Tracheal epithelial cell (primary cell): Measurements from ENCODE around the gene KRT3. TPM values are rescaled to one million over a fixed set of nuclear protein-coding genes. Genes with fewer than 3 reads are reported as not detected.

Experiments used
- total RNA-seq: library from RNA; depleted of rRNA; stranded (reverse); fragments of >200 nt; gene quantifications from 2 replicates; pipeline ENCODE4 v1.2.1, GENCODE V29; 2014

KRT3 gene
- not detected in 2 replicates for total RNA-seq

DNA sequence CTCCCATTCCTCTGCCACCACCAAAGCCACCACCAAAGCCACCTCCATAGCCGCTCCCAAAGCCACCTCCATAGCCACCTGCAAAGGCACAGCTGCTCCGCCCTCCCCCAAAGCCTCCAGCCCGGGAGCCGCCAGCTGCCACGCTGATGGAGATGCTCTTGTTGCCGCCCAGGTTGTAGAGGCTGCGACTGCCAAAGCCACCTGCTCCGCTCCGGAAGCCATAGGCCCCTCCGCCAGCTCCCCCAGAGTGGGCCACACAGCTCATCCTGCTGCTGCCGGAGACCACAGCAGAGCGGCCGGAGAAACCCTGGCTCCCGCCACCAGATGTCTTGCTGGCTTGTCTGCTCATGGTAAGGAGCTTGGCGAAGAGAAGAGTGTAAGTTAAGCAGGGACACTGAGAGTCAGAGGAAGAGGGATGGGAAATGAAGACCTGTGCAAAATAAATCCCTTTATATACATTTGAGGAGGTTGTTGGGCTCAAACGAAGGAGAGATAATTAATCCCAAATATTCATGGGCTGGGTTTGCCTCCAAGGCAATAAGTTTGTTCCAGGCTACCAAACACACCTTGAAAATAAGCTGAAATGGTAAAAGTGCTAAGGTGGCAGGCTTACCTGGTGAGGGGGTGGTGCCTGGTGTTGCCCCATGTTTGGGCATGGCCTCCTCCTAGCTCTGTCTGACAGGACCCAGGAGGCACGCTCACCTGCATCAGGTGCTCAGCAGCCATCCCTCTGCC, at the start of gene KRT3:
TSS of gene KRT3 (minus strand) at position 424 of the 735 bp plus-strand sequence. CDS start at position 349, 75 bp downstream.

DNA sequence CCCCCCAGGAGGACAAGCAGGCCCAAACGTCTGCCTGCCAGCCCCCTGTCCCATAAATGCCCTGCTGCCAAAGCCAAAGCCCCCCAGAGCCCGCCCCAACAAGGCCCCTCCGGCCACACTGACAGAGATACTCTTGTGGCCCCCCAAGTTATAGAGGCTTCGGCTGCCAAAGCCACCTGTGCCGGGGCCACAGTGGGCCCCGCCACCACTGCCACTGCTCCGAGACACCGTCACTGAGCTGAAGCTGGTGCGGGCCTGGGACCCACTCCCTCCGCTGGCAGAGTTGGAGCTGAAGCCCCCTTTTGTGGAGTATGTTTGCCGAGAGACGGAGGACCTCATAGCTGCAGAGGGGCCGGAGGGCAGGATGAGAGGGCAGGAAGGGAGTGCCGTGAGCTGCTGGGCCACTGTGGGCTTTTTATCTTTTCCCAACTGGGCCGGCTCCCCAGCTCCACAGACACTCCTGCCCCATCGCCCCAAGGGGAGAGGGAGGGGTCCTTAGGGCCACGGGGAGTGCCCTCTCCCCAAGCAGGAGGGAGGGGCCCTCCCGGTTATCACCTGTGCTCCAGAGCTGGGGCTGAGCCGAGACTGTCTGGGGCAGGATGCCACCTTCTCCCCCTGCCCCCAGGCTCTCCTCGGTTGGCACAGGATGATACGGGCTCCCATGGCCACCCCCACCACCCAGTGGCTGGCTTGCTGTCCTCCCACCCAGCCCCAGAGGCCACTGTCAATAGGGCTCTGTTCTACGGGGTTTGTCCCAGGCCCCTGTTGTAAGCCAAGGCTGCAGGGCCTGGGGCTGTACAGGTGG, 38.2 kb upstream of the KRT3 start, which contains the start of gene KRT79:
TSS of gene KRT79 (minus strand) at position 390 of the 805 bp plus-strand sequence. CDS start at position 339, 51 bp downstream.

DNA sequence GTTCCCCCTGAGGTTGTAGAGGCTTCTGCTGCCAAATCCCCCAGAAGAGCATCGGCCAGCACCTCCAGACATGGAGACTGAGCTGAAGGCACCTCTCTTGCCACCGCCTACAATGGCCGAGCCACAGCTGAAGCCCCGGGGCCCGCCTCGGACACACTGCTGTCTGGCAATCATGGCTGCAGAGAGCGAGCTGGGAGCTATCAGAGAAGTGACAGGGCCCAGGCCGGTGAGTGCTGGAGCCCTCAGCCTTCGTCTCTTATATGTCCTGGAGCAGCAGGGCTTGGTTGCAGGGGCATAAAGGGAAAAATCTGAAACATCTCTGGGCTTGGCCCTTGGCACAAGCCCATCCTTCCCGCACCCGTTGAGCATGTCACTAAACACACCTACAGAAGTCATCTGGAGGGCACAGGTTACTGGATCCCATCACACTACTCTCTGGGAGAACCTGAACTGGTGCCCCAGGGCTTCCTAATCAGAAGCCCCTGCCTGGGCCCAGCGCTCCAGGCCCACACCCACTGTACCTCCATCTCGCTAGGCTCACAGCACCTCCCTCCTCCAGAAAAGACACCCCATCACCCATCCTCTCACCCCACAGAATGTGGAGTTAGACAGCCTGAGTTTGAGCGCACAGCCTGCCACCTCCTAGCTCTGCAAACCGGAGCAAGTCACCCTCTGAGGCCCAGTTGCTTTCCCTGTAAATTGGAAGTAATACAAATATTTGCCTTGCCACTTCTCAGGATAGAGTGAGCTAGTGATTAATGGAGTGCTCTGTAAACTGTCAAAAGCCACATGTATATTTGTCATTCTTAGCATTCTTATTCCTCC, 18.2 kb upstream of the KRT3 start, which contains the start of gene KRT4:
TSS of gene KRT4 (minus strand) at position 232 of the 825 bp plus-strand sequence. CDS start at position 174, 58 bp downstream.

DNA sequence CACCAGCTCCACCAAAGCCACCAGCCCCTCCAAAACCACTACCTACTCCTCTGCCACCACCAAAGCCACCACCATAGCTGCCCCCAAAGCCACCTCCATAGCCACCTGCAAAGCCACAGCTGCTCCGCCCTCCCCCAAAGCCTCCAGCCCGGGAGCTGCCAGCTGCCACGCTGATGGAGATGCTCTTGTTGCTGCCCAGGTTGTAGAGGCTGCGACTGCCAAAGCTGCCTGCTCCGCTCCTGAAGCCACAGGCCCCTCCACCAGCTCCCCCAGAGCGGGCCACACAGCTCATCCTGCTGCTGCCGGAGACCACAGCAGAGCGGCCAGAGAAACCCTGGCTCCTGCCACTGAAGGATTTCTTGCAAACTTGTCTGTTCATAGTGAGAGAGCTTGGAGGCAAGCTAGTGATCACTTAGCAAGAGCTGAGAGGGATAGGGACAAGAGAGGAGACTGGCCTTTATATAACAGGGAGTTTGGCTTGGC, 19.0 kb downstream of the KRT3 start, which contains the start of gene KRT76:
TSS of gene KRT76 (minus strand) at position 433 of the 483 bp plus-strand sequence. CDS start at position 379, 54 bp downstream.

Other genes with a start within 250 kb of the KRT3 start
- not detected in 2 replicates for gene KRT71, start 243.0 kb downstream of the KRT3 start, total RNA-seq
- under 0.01 TPM in 1 of 2 replicates, not detected in the other for gene KRT74, start 222.3 kb downstream of the KRT3 start, total RNA-seq
- not detected in 2 replicates for gene KRT72, start 194.7 kb downstream of the KRT3 start, total RNA-seq
- not detected in 2 replicates for gene KRT73, start 177.6 kb downstream of the KRT3 start, total RNA-seq
- gene KRT2, start 143.9 kb downstream of the KRT3 start, total RNA-seq: not detected in 2 replicates
- gene KRT1, start 115.7 kb downstream of the KRT3 start, total RNA-seq: not detected in 2 replicates
- gene KRT77, start 92.6 kb downstream of the KRT3 start, total RNA-seq: not detected in 2 replicates
- not detected in 2 replicates for gene KRT76, start 18.8 kb downstream of the KRT3 start, total RNA-seq
- 0.96 and 12.1 TPM in 2 replicates for gene KRT4, start 18.0 kb upstream of the KRT3 start, total RNA-seq
- 0.21 and 0.24 TPM in 2 replicates for gene KRT79, start 38.2 kb upstream of the KRT3 start, total RNA-seq
- 1.3 and 1.7 TPM in 2 replicates for gene KRT78, start 52.9 kb upstream of the KRT3 start, total RNA-seq
- 140 and 289 TPM in 2 replicates for gene KRT8, start 109.0 kb upstream of the KRT3 start, total RNA-seq
- 256 and 464 TPM in 2 replicates for gene KRT18, start 153.0 kb upstream of the KRT3 start, total RNA-seq
- 1,814 and 2,262 TPM in 2 replicates for gene EIF4B, start 210.3 kb upstream of the KRT3 start, total RNA-seq